22Rv1 (cell line): ENCODE data around the gene PRSS1.
"Not testable (repeated sequence)": the region's sequence is repeated elsewhere in the genome, so short reads cannot be mapped to it uniquely, and the experiment has no call there.

Experiments
- H3K27ac ChIP-seq: fragments of 450-650 bp; 2 replicates; pipeline ENCODE4 v1.5.1; 2017
- CTCF ChIP-seq: fragments of 450-650 bp; IDR thresholded peaks from 2 replicates; pipeline ENCODE4 v1.5.1; 2017; ENCODE audit warnings: mild to moderate bottlenecking
- ZFX ChIP-seq: fragments of 450-650 bp; IDR thresholded peaks from 2 replicates; pipeline ENCODE4 v1.6.1; 2017; ENCODE audit warnings: antibody characterized with exemption, borderline replicate concordance

PRSS1 gene

GRCh38 chr7:142752376-142753225, 3.3 kb downstream of the PRSS1 start:
- H3K27ac ChIP-seq: no peak overlapping the region
- TF ChIP-seq ZFX: no peak
- TF ChIP-seq CTCF: no peak

GRCh38 chr7:142753366-142753765, 4.1 kb downstream of the PRSS1 start:
- H3K27ac ChIP-seq: no peak overlapping the region
- TF ChIP-seq ZFX: no peak
- no peak for TF ChIP-seq CTCF

GRCh38 chr7:142753925-142754491, 4.7 kb downstream of the PRSS1 start:
- not testable (repeated sequence) for H3K27ac ChIP-seq

- TF ChIP-seq ZFX (no peak), CTCF (no peak)
- no peak overlapping the region for H3K27ac ChIP-seq
These were observed 5.7 kb downstream of the PRSS1 start for GRCh38 chr7:142754681-142755575.

GRCh38 chr7:142758312-142758711, 9.0 kb downstream of the PRSS1 start:
- H3K27ac ChIP-seq: not testable (repeated sequence)

GRCh38 chr7:142759433-142759832, 10.2 kb downstream of the PRSS1 start:
- TF ChIP-seq ZFX (no peak), CTCF (no peak)
- H3K27ac ChIP-seq: no peak overlapping the region

- no peak overlapping the region for H3K27ac ChIP-seq
- TF ChIP-seq ZFX (no peak), CTCF (no peak)
These were observed 10.9 kb downstream of the PRSS1 start for GRCh38 chr7:142760071-142760642.

- not testable (repeated sequence) for H3K27ac ChIP-seq
These were observed 12.3 kb downstream of the PRSS1 start for GRCh38 chr7:142761606-142762005.
